ENCODE results near the gene SLC22A23. TPM values are rescaled to one million over a fixed set of nuclear protein-coding genes. Genes with fewer than 3 reads are reported as not detected.

Gene SLC22A23
- total and polyA plus RNA-seq, 8 donors, result 5.9 to 241 (median 18.9) TPM

DNA sequence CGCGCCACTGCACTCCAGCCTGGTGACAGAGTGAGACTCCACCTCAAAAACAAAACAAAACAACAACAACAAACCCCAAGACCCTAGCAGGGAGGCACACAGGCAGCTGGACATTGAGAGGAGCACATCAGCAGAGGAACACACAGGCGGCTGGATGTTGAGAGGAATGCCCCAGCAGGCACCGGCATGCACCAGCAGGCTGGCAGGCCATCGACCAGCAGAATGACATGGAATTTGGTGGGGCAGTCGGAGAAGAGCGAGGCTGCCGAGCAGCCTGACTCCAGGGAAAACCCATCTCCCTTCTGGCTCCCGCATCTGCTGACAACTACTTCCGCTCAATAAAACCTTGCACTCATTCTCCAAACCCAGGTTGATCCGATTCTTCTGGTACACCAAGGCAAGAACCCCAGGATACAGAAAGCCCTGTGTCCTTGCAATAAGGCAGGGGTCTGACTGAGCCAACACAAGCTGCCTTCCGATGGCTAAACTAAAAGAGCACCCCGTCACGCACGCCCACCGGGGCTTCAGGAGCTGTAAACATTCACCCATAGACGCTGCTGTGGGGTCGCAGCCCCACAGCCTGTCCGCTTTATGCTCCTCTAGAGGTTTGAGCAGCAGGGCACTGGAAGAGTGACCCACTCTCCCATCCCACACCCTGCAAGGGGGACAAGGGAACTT lies 60.2 kb downstream of the SLC22A23 start:
- TF ChIP-seq POLR2A (IDR thresholded peaks at IDR 0.05) (no peak), EP300 (IDR thresholded peaks at IDR 0.05) (no peak), POLR2AphosphoS5 (IDR thresholded peaks at IDR 0.05) (no peak)
- TF ChIP-seq, protein P1, sequence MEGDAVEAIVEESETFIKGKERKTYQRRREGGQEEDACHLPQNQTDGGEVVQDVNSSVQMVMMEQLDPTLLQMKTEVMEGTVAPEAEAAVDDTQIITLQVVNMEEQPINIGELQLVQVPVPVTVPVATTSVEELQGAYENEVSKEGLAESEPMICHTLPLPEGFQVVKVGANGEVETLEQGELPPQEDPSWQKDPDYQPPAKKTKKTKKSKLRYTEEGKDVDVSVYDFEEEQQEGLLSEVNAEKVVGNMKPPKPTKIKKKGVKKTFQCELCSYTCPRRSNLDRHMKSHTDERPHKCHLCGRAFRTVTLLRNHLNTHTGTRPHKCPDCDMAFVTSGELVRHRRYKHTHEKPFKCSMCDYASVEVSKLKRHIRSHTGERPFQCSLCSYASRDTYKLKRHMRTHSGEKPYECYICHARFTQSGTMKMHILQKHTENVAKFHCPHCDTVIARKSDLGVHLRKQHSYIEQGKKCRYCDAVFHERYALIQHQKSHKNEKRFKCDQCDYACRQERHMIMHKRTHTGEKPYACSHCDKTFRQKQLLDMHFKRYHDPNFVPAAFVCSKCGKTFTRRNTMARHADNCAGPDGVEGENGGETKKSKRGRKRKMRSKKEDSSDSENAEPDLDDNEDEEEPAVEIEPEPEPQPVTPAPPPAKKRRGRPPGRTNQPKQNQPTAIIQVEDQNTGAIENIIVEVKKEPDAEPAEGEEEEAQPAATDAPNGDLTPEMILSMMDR (IDR thresholded peaks at IDR 0.05), result no peak
- H3K27ac ChIP-seq, result peak overlapping the region in 2 of 5 donors; percentile 6 to 73
- H3K27me3 ChIP-seq, result no peaks in the 10 kb centered on the region
- peaks cover 10 to 60% (median 32%) of the 10 kb centered on the region in 4 donors for H3K4me1 ChIP-seq
- 88 to 96% (median 95%) methylated on average over 18 to 19 of the region's 19 CpGs for WGBS, 5 donors
- no peak for DNase-seq
- H3K9me3 ChIP-seq, result no peaks in the 10 kb centered on the region
- H3K36me3 ChIP-seq, result no peaks in the 10 kb centered on the region
- no peak overlapping the region for H3K4me3 ChIP-seq
- intact Hi-C loops (cut with DNase I; ENCODE audit: low total_unique reads), result no loop called here

DNA sequence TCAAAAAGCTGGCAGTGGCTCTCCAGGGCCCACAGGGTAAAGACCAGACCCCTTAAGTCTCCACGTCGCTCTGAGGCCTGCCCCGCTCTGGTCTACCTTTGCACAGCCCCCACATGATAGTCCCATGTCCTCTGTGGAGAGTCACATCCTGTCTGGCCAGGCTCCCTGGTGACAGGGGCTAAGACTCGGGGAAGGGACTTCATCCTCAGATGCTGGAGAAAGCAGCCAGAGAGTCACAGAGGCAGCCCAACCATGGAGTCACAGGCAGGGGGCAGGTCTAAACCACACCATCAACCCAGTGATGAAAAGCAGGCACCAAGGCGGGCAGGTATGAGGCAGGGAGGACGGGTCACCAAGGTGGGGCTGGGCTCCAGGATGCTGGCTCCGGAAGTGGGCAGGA lies 62.2 kb downstream of the SLC22A23 start:
- Histone ChIP-seq H3K4me3 (no peak overlapping the region), H3K27me3 (no peaks in the 10 kb centered on the region), H3K9me3 (no peaks in the 10 kb centered on the region), H3K36me3 (no peaks in the 10 kb centered on the region), H3K4me1 (peaks cover 20 to 70% (median 33%) of the 10 kb centered on the region in 4 donors), H3K27ac (peak overlapping the region in 2 of 5 donors; percentile 5 to 56)
- WGBS, 5 donors, result 68 to 89% (median 76%) methylated on average over 7 of the region's 7 CpGs
- intact Hi-C loops (cut with DNase I; ENCODE audit: low total_unique reads), result no loop called here
- no peak for DNase-seq
- no peak for TF ChIP-seq POLR2A (IDR thresholded peaks at IDR 0.05)
- TF ChIP-seq, protein P1 (IDR thresholded peaks at IDR 0.05), result no peak
- TF ChIP-seq POLR2AphosphoS5 (IDR thresholded peaks at IDR 0.05), result no peak
- no peak for TF ChIP-seq EP300 (IDR thresholded peaks at IDR 0.05)

DNA sequence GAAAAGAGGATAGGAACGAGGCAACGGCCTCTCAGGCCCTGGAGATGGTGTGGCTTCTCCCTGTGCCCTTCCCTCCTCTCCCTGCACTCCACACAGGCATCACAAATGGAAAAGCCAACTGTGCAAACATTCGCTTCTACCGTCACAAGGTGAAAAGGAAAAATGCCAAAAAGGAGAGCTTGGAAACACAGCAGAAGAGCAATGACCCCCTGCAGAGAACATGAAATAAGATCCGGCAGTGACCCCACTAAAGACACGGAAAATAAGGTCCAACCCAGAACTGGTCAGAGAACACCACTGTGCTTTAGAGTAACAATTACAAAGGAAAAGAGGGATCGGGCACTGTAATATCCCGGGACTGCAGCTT lies 63.0 kb downstream of the SLC22A23 start:
- no peaks in the 10 kb centered on the region for H3K36me3 ChIP-seq
- TF ChIP-seq, protein P1 (IDR thresholded peaks at IDR 0.05), result no peak
- TF ChIP-seq EP300 (IDR thresholded peaks at IDR 0.05) (no peak), POLR2AphosphoS5 (IDR thresholded peaks at IDR 0.05) (no peak), POLR2A (IDR thresholded peaks at IDR 0.05) (no peak)
- H3K9me3 ChIP-seq, result no peaks in the 10 kb centered on the region
- H3K27ac ChIP-seq, result peak overlapping the region in 2 of 5 donors; percentile 53 to 56
- no peak overlapping the region for H3K4me3 ChIP-seq
- H3K27me3 ChIP-seq, result no peaks in the 10 kb centered on the region
- H3K4me1 ChIP-seq, result peaks cover 17 to 66% (median 27%) of the 10 kb centered on the region in 4 donors
- intact Hi-C loops (cut with DNase I; ENCODE audit: low total_unique reads), result no loop called here
- WGBS, 5 donors, result 36 to 67% (median 49%) methylated on average over 8 of the region's 8 CpGs
- no peak for DNase-seq

DNA sequence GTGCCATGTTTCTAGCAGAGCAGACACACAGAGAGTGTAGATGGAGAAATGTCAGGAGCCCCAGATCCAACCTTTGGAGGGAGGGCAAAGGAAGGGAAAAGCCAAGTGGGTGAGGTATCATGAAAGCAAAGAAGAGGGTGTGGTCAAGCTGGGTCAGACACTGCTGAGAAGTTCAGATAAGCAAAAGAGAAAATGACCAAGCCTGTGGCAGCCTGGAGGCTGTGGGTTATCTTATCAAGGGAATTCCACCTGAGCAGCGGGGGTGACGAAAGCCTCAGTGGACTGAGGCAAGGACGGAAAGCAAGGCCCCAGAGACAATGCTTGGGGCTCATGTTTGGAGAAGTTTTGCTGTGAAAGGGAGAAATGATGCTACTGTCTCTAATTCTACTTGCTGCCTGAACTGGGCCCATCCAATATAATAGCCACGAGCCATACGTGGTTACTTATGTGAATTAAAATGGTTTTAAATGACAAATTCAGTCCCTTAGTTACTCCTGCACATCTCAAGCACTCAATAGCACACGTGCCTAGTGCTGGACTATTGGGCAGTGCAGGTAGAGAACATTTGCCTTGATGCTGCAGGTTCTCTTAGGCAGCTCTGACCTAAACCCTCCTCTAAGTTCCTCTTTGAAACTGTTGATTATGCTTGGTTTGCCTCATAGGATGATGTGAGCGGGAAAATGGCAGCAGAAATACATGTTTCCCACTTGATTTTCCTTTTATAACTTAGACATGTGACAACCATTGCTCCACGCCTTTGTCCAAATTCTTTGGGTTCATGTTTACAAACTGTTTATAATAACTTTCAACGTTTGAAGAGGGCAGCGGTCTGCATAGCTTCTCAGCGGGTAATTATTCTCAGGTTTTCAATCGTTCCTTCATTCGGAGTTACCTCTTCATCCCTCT lies 63.7 kb downstream of the SLC22A23 start:
- Histone ChIP-seq H3K27ac (peak overlapping the region in 4 of 5 donors; percentile 20 to 56 (median 41)), H3K9me3 (no peaks in the 10 kb centered on the region), H3K4me1 (peaks cover 11 to 60% (median 24%) of the 10 kb centered on the region in 4 donors), H3K4me3 (no peak overlapping the region), H3K36me3 (no peaks in the 10 kb centered on the region), H3K27me3 (no peaks in the 10 kb centered on the region)
- TF ChIP-seq, protein P1 (IDR thresholded peaks at IDR 0.05), result no peak
- TF ChIP-seq POLR2A (IDR thresholded peaks at IDR 0.05) (no peak), POLR2AphosphoS5 (IDR thresholded peaks at IDR 0.05) (peak in 1 of 3 donors; percentile 49), EP300 (IDR thresholded peaks at IDR 0.05) (no peak)
- WGBS, 5 donors, result 51 to 68% (median 64%) methylated on average over 13 of the region's 13 CpGs
- peak in 1 of 2 donors; percentile 60 for DNase-seq
- intact Hi-C loops (cut with DNase I; ENCODE audit: low total_unique reads), result no loop called here

All from stomach (tissue), 9 donors.